ENCODE measurements around the gene KLHDC8B.
"Not testable (repeated sequence)": the region's sequence is repeated elsewhere in the genome, so short reads cannot be mapped to it uniquely, and the experiment has no call there.

KLHDC8B gene

GRCh38 chr3:49198161-49198560 is 26.8 kb downstream of the KLHDC8B start:
- no peak for DNase-seq

GRCh38 chr3:49198611-49199230 is 27.3 kb downstream of the KLHDC8B start:
- no peak for DNase-seq

- DNase-seq, result no peak
Observed at GRCh38 chr3:49199239-49199899, 28.0 kb downstream of the KLHDC8B start.

- no peak for DNase-seq
Observed at GRCh38 chr3:49199900-49200281, 28.5 kb downstream of the KLHDC8B start.

- no peak for DNase-seq
Observed at GRCh38 chr3:49213541-49213943, 42.1 kb downstream of the KLHDC8B start.

GRCh38 chr3:49213998-49214397 is 42.6 kb downstream of the KLHDC8B start:
- no peak for DNase-seq

GRCh38 chr3:49216687-49217086 is 45.3 kb downstream of the KLHDC8B start:
- not testable (repeated sequence) for DNase-seq

GRCh38 chr3:49217108-49217507 is 45.7 kb downstream of the KLHDC8B start:
- DNase-seq, result not testable (repeated sequence)

GRCh38 chr3:49217688-49218470 is 46.5 kb downstream of the KLHDC8B start:
- no peak for DNase-seq

- DNase-seq, result not testable (repeated sequence)
Observed at GRCh38 chr3:49218471-49218989, 47.1 kb downstream of the KLHDC8B start.

- DNase-seq, result no peak
Observed at GRCh38 chr3:49219132-49219531, 47.7 kb downstream of the KLHDC8B start.

GRCh38 chr3:49220985-49221563 is 49.7 kb downstream of the KLHDC8B start:
- DNase-seq, result not testable (repeated sequence)

- no peak for DNase-seq
Observed at GRCh38 chr3:49222002-49222401, 50.6 kb downstream of the KLHDC8B start.

Measured in stimulated activated CD4-positive, alpha-beta T cell treated with anti-CD3 and anti-CD28 coated beads, Interleukin-4, amount 100 ng/mL, for 1 hour (primary cell).